HEK293 (cell line): ENCODE measurements around the gene FDCSP.

Source experiments
- CTCF ChIA-PET: fragments of 350-600 bp; formaldehyde crosslinking; extraction: SDS; loops from one replicate; lab custom pipeline; 2021; ENCODE audit warnings: antibody characterized with exemption; lab: Yijun Ruan, JAX
- POLR2A ChIA-PET: fragments of 300-600 bp; formaldehyde crosslinking; extraction: SDS; loops from one replicate; lab custom pipeline; 2020; ENCODE audit warnings: antibody characterized with exemption, inconsistent platforms; lab: Yijun Ruan, JAX
- H3K27ac ChIP-seq: fragments of 200-500 bp; sonication (Bioruptor generic); 2 replicates; pipeline ENCODE4 v1.5.1; 2014; ENCODE audit warnings: low read depth, low read length, control low read depth, inconsistent platforms; ENCODE audit errors: extremely low read depth
- H3K36me3 ChIP-seq, 2 experiments: fragments of 200-500 bp in 1 of 2; sonication (Bioruptor generic) in 1 of 2; 1 replicate in 1 of 2; 2 replicates in 1 of 2; pipeline ENCODE4 v1.5.1; 2014 to 2017; ENCODE audit warnings: inconsistent platforms in 2 of 2, low read length in 2 of 2; ENCODE audit not compliant: control insufficient read depth in 2 of 2, insufficient read depth in 1 of 2
- H3K4me1 ChIP-seq: fragments of 200-500 bp; sonication (Bioruptor generic); 2 replicates; pipeline ENCODE4 v1.5.1; 2014; ENCODE audit warnings: mild to moderate bottlenecking, low read length, inconsistent platforms; ENCODE audit not compliant: control insufficient read depth, insufficient read depth
- H3K4me3 ChIP-seq: 2 replicates; pipeline ENCODE4 v1.5.1; 2011; ENCODE audit warnings: low read depth, mild to moderate bottlenecking, control low read depth, low read length, moderate library complexity
- H3K9me3 ChIP-seq: fragments of 200-500 bp; sonication (Bioruptor generic); 2 replicates; pipeline ENCODE4 v1.5.1; 2014; ENCODE audit warnings: low read depth, low read length, inconsistent platforms; ENCODE audit not compliant: control insufficient read depth, insufficient read depth
- CTCF ChIP-seq: fragments of 450-650 bp; formaldehyde crosslinking; IDR thresholded peaks from 2 replicates; pipeline ENCODE4 v1.5.1; 2016; ENCODE audit warnings: missing biosample characterization, missing genetic modification characterization
- GLI2 ChIP-seq: fragments of 450-650 bp; formaldehyde crosslinking; IDR thresholded peaks from 2 replicates; pipeline ENCODE4; 2017; ENCODE audit warnings: missing biosample characterization, missing genetic modification characterization, low read depth, borderline replicate concordance
- GLIS2 ChIP-seq: fragments of 450-650 bp; formaldehyde crosslinking; IDR thresholded peaks from 2 replicates; pipeline ENCODE4 v1.5.1; 2016; ENCODE audit warnings: missing biosample characterization, missing genetic modification characterization
- KLF16 ChIP-seq: fragments of 450-650 bp; formaldehyde crosslinking; IDR thresholded peaks from 2 replicates; pipeline ENCODE4 v1.5.1; 2017; ENCODE audit warnings: missing biosample characterization, missing genetic modification characterization
- RBAK ChIP-seq: fragments of 450-650 bp; formaldehyde crosslinking; IDR thresholded peaks from 2 replicates; pipeline ENCODE4 v1.5.1; 2016; ENCODE audit warnings: missing biosample characterization, missing genetic modification characterization
- SALL2 ChIP-seq: fragments of 450-650 bp; formaldehyde crosslinking; IDR thresholded peaks from 2 replicates; pipeline ENCODE4 v1.5.0; 2017; ENCODE audit warnings: missing biosample characterization, mild to moderate bottlenecking, missing genetic modification characterization, borderline replicate concordance
- SCRT1 ChIP-seq: fragments of 450-650 bp; formaldehyde crosslinking; IDR thresholded peaks from 2 replicates; pipeline ENCODE4 v1.5.1; 2016; ENCODE audit warnings: missing biosample characterization, missing genetic modification characterization, borderline replicate concordance
- ZFP69B ChIP-seq: fragments of 450-650 bp; formaldehyde crosslinking; IDR thresholded peaks from 2 replicates; pipeline ENCODE4 v1.5.1; 2016; ENCODE audit warnings: missing biosample characterization, missing genetic modification characterization
- ZNF174 ChIP-seq: fragments of 450-650 bp; formaldehyde crosslinking; IDR thresholded peaks from 2 replicates; pipeline ENCODE4 v1.5.0; 2017; ENCODE audit warnings: missing biosample characterization, mild to moderate bottlenecking, missing genetic modification characterization
- ZNF302 ChIP-seq: fragments of 450-650 bp; formaldehyde crosslinking; IDR thresholded peaks from 2 replicates; pipeline ENCODE4 v1.5.1; 2016; ENCODE audit warnings: missing biosample characterization, missing genetic modification characterization, low read depth
- ZNF404 ChIP-seq: fragments of 450-650 bp; formaldehyde crosslinking; IDR thresholded peaks from 2 replicates; pipeline ENCODE4 v1.5.1; 2017; ENCODE audit warnings: missing biosample characterization, missing genetic modification characterization
- ZNF529 ChIP-seq: fragments of 450-650 bp; formaldehyde crosslinking; IDR thresholded peaks from 2 replicates; pipeline ENCODE4 v1.5.1; 2017; ENCODE audit warnings: missing genetic modification characterization, missing biosample characterization; ENCODE audit not compliant: insufficient replicate concordance
- ZNF555 ChIP-seq: fragments of 450-650 bp; formaldehyde crosslinking; conservative IDR thresholded peaks from 2 replicates; pipeline ENCODE4 v1.5.1; 2017; ENCODE audit warnings: missing biosample characterization, mild to moderate bottlenecking, missing genetic modification characterization, inconsistent platforms
- ZNF629 ChIP-seq: fragments of 450-650 bp; formaldehyde crosslinking; IDR thresholded peaks from 2 replicates; pipeline ENCODE4 v1.5.1; 2017; ENCODE audit warnings: missing biosample characterization, missing genetic modification characterization
- ZNF658 ChIP-seq: fragments of 450-650 bp; formaldehyde crosslinking; IDR thresholded peaks from 2 replicates; pipeline ENCODE4; 2016; ENCODE audit warnings: missing biosample characterization, missing genetic modification characterization
- ZNF704 ChIP-seq: fragments of 450-650 bp; formaldehyde crosslinking; IDR thresholded peaks from 2 replicates; pipeline ENCODE4 v1.5.1; 2016; ENCODE audit warnings: missing biosample characterization, missing genetic modification characterization
- ZNF76 ChIP-seq: fragments of 450-650 bp; formaldehyde crosslinking; IDR thresholded peaks from 2 replicates; pipeline ENCODE4; 2016; ENCODE audit warnings: low read depth, missing biosample characterization, missing genetic modification characterization, borderline replicate concordance
- TF ChIP-seq, protein P1 (sequence below): fragments of 450-650 bp; formaldehyde crosslinking; IDR thresholded peaks from 2 replicates; pipeline ENCODE4 v1.5.1; 2016; ENCODE audit warnings: missing biosample characterization, missing genetic modification characterization
- TF ChIP-seq, protein P2 (sequence below): fragments of 450-650 bp; formaldehyde crosslinking; IDR thresholded peaks from 2 replicates; pipeline ENCODE4 v1.5.1; 2016; ENCODE audit warnings: missing biosample characterization, missing genetic modification characterization
- TF ChIP-seq, protein P3 (sequence below): fragments of 450-650 bp; formaldehyde crosslinking; IDR thresholded peaks from 2 replicates; pipeline ENCODE4 v1.5.1; 2017; ENCODE audit warnings: missing biosample characterization, missing genetic modification characterization

Gene FDCSP

DNA sequence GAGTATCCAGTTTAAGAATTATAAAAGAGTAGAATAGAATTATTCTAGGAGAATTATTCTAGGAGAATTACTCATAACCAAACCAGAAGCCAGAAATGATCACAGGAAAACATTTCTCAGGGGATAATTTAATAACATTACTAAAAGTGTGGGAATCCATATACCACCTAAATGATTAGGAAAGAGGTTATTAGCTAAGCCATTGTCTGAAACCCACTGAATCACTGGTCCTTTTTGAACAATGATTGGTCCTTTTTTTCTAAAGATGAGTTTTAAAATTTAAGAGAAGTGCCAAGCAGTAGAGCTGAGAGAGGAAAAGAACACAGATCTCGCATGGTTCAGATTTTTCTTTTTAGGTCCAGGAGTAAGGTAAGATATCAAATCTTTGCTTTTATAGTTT, 30.5 kb upstream of the FDCSP start, which contains the start of gene ODAM:
Gene ODAM (plus strand): TSS at position 301 of the 400 bp plus-strand sequence. CDS start 819 bp downstream, outside the sequence.
- H3K36me3 ChIP-seq: no peaks in the 10 kb centered on the region
- no peaks in the 10 kb centered on the region for H3K9me3 ChIP-seq
- POLR2A ChIA-PET: no interaction called here
- CTCF ChIA-PET: no interaction called here
- H3K27ac ChIP-seq: no peak within 1 kb of the TSS
- no peak within 1 kb of the TSS for H3K4me3 ChIP-seq
- TF ChIP-seq SALL2 (tag by site-specific recombination): no peak
- no peak for TF ChIP-seq KLF16 (tag by site-specific recombination)
- TF ChIP-seq ZNF555 (tag by site-specific recombination): no peak
- no peak for TF ChIP-seq GLI2 (tag by site-specific recombination)
- TF ChIP-seq, protein P1, sequence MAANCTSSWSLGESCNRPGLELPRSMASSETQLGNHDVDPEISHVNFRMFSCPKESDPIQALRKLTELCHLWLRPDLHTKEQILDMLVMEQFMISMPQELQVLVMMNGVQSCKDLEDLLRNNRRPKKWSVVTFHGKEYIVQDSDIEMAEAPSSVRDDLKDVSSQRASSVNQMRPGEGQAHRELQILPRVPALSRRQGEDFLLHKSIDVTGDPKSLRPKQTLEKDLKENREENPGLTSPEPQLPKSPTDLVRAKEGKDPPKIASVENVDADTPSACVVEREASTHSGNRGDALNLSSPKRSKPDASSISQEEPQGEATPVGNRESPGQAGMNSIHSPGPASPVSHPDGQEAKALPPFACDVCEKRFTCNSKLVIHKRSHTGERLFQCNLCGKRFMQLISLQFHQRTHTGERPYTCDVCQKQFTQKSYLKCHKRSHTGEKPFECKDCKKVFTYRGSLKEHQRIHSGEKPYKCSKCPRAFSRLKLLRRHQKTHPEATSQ (tag by site-specific recombination): no peak
- TF ChIP-seq ZFP69B: no peak
- no peak for TF ChIP-seq ZNF174 (tag by site-specific recombination)
- no peak for TF ChIP-seq ZNF704 (tag by site-specific recombination)
- TF ChIP-seq GLIS2 (tag by site-specific recombination): no peak
- TF ChIP-seq, protein P2, sequence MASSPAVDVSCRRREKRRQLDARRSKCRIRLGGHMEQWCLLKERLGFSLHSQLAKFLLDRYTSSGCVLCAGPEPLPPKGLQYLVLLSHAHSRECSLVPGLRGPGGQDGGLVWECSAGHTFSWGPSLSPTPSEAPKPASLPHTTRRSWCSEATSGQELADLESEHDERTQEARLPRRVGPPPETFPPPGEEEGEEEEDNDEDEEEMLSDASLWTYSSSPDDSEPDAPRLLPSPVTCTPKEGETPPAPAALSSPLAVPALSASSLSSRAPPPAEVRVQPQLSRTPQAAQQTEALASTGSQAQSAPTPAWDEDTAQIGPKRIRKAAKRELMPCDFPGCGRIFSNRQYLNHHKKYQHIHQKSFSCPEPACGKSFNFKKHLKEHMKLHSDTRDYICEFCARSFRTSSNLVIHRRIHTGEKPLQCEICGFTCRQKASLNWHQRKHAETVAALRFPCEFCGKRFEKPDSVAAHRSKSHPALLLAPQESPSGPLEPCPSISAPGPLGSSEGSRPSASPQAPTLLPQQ: no peak
- TF ChIP-seq ZNF658 (tag by site-specific recombination): no peak
- TF ChIP-seq ZNF529 (tag by site-specific recombination): no peak
- TF ChIP-seq ZNF629 (tag by site-specific recombination): no peak
- TF ChIP-seq CTCF (tag by site-specific recombination): no peak
- no peak for TF ChIP-seq SCRT1
- no peak for TF ChIP-seq ZNF404 (tag by site-specific recombination)
- no peak for TF ChIP-seq ZNF302 (tag by site-specific recombination)
- TF ChIP-seq, protein P3, sequence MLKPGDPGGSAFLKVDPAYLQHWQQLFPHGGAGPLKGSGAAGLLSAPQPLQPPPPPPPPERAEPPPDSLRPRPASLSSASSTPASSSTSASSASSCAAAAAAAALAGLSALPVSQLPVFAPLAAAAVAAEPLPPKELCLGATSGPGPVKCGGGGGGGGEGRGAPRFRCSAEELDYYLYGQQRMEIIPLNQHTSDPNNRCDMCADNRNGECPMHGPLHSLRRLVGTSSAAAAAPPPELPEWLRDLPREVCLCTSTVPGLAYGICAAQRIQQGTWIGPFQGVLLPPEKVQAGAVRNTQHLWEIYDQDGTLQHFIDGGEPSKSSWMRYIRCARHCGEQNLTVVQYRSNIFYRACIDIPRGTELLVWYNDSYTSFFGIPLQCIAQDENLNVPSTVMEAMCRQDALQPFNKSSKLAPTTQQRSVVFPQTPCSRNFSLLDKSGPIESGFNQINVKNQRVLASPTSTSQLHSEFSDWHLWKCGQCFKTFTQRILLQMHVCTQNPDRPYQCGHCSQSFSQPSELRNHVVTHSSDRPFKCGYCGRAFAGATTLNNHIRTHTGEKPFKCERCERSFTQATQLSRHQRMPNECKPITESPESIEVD (tag by site-specific recombination): no peak
- TF ChIP-seq RBAK (tag by site-specific recombination): no peak
- TF ChIP-seq ZNF76: no peak
- no peaks in the 10 kb centered on the region for H3K4me1 ChIP-seq
